GM12873 (cell line): ENCODE results near the gene CNTRL.

Experiments used
- TF ChIP-seq, protein P1 (sequence below): IDR thresholded peaks from 2 replicates; pipeline ENCODE4 v1.5.1; 2012; ENCODE audit warnings: low read depth, mild to moderate bottlenecking, moderate library complexity, low read length, control low read depth; ENCODE audit not compliant: insufficient read depth; ENCODE audit errors: missing control alignments

The CNTRL gene

GRCh38 chr9:121217609-121218292 lies 143.0 kb downstream of the CNTRL start:
- TF ChIP-seq, protein P1, sequence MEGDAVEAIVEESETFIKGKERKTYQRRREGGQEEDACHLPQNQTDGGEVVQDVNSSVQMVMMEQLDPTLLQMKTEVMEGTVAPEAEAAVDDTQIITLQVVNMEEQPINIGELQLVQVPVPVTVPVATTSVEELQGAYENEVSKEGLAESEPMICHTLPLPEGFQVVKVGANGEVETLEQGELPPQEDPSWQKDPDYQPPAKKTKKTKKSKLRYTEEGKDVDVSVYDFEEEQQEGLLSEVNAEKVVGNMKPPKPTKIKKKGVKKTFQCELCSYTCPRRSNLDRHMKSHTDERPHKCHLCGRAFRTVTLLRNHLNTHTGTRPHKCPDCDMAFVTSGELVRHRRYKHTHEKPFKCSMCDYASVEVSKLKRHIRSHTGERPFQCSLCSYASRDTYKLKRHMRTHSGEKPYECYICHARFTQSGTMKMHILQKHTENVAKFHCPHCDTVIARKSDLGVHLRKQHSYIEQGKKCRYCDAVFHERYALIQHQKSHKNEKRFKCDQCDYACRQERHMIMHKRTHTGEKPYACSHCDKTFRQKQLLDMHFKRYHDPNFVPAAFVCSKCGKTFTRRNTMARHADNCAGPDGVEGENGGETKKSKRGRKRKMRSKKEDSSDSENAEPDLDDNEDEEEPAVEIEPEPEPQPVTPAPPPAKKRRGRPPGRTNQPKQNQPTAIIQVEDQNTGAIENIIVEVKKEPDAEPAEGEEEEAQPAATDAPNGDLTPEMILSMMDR: no peak

GRCh38 chr9:121218357-121219027 lies 143.7 kb downstream of the CNTRL start:
- TF ChIP-seq, protein P1: no peak

DNA sequence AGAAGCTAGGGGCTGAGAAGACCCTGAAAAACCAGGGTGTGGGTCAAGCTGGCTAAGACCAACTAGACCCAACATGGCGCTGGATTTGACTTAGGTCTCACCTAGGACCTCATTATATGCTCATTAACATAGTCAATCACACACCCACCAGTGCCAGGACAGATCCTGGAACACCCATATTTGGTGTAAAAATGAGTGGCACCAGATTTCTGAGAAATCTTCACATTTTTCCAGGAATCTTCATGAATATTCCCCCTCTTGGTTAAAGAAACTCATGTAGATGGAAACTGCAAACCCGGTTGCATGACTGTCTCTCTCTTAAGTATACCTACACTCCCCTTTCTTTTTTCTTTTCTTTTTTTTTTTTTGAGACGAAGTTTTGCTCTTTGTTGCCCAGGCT lies 144.8 kb downstream of the CNTRL start:
- TF ChIP-seq, protein P1: no peak

GRCh38 chr9:121220996-121221663 lies 146.4 kb downstream of the CNTRL start:
- TF ChIP-seq, protein P1: no peak

DNA sequence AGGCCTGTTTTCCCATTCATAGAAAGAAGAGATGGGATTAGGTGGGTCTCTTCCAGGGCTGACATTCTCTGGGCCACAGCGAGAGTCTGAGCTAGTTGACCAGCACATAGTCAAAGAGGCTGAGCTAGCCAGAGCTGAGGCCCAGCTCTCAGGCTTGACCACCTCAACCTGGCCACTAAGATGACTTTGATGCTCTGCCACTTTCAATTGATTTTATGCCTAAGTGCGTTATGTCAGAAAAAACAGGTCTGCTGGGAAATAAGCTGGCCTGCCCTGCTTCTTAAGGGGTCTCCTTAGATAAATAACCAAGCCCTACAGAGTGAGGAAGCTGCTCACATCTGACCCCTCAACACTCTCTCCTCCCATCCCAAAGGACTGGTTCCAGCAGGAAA lies 146.9 kb downstream of the CNTRL start:
- TF ChIP-seq, protein P1: no peak

DNA sequence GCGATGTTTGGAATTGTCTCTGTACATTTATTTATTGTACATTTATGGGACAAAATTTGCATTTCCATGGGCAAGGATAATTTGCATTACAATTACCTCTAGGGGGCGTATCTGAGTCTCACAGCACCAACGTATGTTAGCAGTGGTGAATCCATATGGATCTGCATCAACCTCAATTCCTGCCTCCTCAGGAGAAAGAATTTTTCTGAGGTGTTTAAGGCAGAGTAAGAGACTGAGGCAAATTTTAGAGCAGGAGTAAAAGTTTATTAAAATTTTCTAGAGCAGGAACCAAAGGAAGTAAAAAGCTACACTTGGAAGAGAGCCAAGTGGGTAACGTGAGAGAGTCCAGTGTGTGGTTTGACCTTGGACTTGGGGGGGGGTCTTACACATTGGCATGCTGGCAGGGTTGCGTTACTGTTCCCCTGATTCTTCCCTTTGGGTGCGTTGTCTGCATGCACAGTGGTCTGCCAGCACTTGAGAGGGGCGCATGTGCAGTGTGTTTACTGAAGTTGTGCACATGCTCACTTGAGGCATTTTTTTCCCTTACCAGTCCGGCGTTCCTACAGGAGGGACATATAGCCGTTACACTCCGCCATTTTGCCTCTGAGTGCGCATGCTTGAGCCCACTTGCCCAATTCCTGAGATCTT lies 147.9 kb downstream of the CNTRL start:
- TF ChIP-seq, protein P1: peak; percentile 63

GRCh38 chr9:121225240-121225639 lies 150.5 kb downstream of the CNTRL start:
- TF ChIP-seq, protein P1: no peak
